ENCODE data around the gene KLHL13. TPM values are rescaled to one million over a fixed set of nuclear protein-coding genes. Genes with fewer than 3 reads are reported as not detected.

The KLHL13 gene
- total RNA-seq, 1 donor from 2014 or later: 3.9 TPM

DNA sequence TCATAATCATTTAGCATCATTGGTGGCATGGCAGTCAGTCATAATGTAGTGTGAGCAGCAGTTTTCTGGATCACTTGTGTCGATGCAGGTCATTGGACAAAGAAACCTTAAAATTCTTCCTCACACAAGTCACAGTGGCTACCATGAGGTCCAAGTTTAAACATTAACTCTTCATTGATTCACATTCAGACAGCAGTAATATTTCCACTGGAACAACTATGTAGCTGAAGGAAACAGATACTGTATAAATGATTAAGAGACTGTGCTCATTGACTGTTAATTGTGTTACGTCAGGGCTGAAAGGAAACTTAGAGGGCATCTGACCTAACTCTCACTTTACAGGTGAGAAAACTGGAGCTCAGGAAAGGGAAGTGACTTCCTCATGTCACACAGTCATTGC is 261.8 kb downstream of the KLHL13 start:
- intact Hi-C loops (cut with DNase I): no loop called here
- H3K27ac ChIP-seq: no peak overlapping the region
- DNase-seq (no peak), ATAC-seq (no peak)
- TF ChIP-seq, protein P1, sequence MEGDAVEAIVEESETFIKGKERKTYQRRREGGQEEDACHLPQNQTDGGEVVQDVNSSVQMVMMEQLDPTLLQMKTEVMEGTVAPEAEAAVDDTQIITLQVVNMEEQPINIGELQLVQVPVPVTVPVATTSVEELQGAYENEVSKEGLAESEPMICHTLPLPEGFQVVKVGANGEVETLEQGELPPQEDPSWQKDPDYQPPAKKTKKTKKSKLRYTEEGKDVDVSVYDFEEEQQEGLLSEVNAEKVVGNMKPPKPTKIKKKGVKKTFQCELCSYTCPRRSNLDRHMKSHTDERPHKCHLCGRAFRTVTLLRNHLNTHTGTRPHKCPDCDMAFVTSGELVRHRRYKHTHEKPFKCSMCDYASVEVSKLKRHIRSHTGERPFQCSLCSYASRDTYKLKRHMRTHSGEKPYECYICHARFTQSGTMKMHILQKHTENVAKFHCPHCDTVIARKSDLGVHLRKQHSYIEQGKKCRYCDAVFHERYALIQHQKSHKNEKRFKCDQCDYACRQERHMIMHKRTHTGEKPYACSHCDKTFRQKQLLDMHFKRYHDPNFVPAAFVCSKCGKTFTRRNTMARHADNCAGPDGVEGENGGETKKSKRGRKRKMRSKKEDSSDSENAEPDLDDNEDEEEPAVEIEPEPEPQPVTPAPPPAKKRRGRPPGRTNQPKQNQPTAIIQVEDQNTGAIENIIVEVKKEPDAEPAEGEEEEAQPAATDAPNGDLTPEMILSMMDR (IDR thresholded peaks at IDR 0.05): no peak
- H3K4me3 ChIP-seq: no peak overlapping the region
- no peaks in the 10 kb centered on the region for H3K4me1 ChIP-seq
- no peaks in the 10 kb centered on the region for H3K9me3 ChIP-seq
- no peaks in the 10 kb centered on the region for H3K36me3 ChIP-seq
- H3K27me3 ChIP-seq (ENCODE audit: low read depth): no peaks in the 10 kb centered on the region

- Histone ChIP-seq H3K9me3 (no peaks in the 10 kb centered on the region), H3K36me3 (no peaks in the 10 kb centered on the region), H3K4me3 (no peak overlapping the region), H3K27ac (no peak overlapping the region), H3K27me3 (ENCODE audit: low read depth) (no peaks in the 10 kb centered on the region), H3K4me1 (no peaks in the 10 kb centered on the region)
- intact Hi-C loops (cut with DNase I): no loop called here
- DNase-seq: no peak
- TF ChIP-seq, protein P1 (IDR thresholded peaks at IDR 0.05): no peak
- ATAC-seq: no peak
These were observed 265.6 kb downstream of the KLHL13 start for GRCh38 chrX:117851025-117851424.

Other genes with a start within 250 kb of the KLHL13 start
- 16.7 TPM for gene WDR44, start 229.3 kb upstream of the KLHL13 start, total RNA-seq